ENCODE data around the gene KPNB1.

Gene KPNB1

DNA sequence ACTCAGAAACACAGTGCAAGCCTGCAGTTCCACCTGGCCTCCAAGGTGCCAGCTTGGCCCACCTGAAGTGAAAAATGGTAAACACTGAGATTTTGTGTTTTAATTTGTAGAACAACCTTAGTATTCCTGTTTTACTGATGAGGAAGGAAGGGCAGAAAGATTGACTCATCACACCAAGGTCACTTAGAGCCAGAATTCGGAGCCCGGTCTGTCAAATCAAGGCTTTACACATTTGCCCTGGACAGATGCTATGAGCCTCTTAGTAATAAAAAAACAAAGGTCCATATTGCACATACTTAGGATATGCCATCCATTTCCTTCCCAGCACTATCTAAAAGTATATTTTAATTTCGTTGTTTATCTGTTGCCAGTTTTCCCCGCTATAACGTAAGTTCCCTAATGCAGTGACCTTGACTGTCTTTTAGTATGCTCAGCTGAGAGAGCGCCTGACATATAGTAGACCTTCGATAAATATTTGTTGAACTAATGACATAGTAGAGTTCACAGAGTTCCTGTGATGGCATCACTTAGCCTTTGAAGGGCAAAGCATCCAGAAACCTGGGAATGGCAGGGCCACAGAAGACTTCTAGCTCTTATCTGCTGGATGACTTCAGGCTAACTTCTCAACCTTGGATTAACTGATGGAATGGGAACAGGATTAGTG is 37.1 kb downstream of the KPNB1 start:
- no peak for TF ChIP-seq EZH2phosphoT487 (conservative IDR thresholded peaks at IDR 0.05; ENCODE audit: low read length)
- TF ChIP-seq, protein P1, sequence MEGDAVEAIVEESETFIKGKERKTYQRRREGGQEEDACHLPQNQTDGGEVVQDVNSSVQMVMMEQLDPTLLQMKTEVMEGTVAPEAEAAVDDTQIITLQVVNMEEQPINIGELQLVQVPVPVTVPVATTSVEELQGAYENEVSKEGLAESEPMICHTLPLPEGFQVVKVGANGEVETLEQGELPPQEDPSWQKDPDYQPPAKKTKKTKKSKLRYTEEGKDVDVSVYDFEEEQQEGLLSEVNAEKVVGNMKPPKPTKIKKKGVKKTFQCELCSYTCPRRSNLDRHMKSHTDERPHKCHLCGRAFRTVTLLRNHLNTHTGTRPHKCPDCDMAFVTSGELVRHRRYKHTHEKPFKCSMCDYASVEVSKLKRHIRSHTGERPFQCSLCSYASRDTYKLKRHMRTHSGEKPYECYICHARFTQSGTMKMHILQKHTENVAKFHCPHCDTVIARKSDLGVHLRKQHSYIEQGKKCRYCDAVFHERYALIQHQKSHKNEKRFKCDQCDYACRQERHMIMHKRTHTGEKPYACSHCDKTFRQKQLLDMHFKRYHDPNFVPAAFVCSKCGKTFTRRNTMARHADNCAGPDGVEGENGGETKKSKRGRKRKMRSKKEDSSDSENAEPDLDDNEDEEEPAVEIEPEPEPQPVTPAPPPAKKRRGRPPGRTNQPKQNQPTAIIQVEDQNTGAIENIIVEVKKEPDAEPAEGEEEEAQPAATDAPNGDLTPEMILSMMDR (IDR thresholded peaks at IDR 0.05; ENCODE audit: insufficient read depth, low read length, poor library complexity, severe bottlenecking), result no peak
- no peak overlapping the region for H2AFZ ChIP-seq (ENCODE audit: low read depth, low read length, severe bottlenecking)
- peaks cover 3% of the 10 kb centered on the region for H4K20me1 ChIP-seq (ENCODE audit: low read depth, low read length)
- H3K27ac ChIP-seq (ENCODE audit: low read depth, low read length), result no peak overlapping the region
- no peaks in the 10 kb centered on the region for H3K9me3 ChIP-seq (ENCODE audit: insufficient read depth, low read length)
- H3K27me3 ChIP-seq (ENCODE audit: low read length), result no peaks in the 10 kb centered on the region
- peaks cover 24% of the 10 kb centered on the region for H3K36me3 ChIP-seq (ENCODE audit: low read length)
- no peak overlapping the region for H3K4me3 ChIP-seq (ENCODE audit: insufficient read depth, low read length, poor library complexity, severe bottlenecking)
- H3K9me2 ChIP-seq (replicated peaks; ENCODE audit: insufficient read depth, low read length), result no peaks in the 10 kb centered on the region
- no peak overlapping the region for H3K4me2 ChIP-seq (ENCODE audit: low read depth, low read length, poor library complexity, severe bottlenecking)
- peaks cover 50% of the 10 kb centered on the region for H3F3A ChIP-seq (ENCODE audit: insufficient read depth)
- no peaks in the 10 kb centered on the region for H3K79me2 ChIP-seq (ENCODE audit: insufficient read depth, low read length)
- H3K9ac ChIP-seq (ENCODE audit: low read length), result no peak overlapping the region

DNA sequence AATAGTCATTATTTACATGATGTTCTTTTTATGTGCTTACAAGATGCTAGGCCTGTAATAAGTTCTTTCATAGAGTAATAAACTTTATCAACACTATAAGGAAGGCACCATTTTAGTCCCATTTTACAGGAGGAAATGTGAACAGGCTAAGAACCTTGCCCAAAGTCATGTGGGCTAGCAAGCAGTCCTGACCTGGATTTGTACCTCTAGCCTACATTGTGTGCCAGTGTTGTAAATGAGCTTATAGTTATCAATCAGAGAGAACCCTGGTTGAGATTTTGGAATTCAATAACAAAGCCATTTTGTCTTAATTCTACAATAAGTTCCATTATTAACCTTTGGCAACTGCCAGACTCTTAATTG is 37.6 kb downstream of the KPNB1 start:
- Histone ChIP-seq H4K20me1 (ENCODE audit: low read depth, low read length) (peaks cover 3% of the 10 kb centered on the region), H3K4me3 (ENCODE audit: insufficient read depth, low read length, poor library complexity, severe bottlenecking) (no peak overlapping the region), H3K9ac (ENCODE audit: low read length) (no peak overlapping the region), H2AFZ (ENCODE audit: low read depth, low read length, severe bottlenecking) (no peak overlapping the region), H3K27me3 (ENCODE audit: low read length) (no peaks in the 10 kb centered on the region), H3K27ac (ENCODE audit: low read depth, low read length) (no peak overlapping the region), H3K79me2 (ENCODE audit: insufficient read depth, low read length) (no peaks in the 10 kb centered on the region), H3K4me2 (ENCODE audit: low read depth, low read length, poor library complexity, severe bottlenecking) (no peak overlapping the region), H3K36me3 (ENCODE audit: low read length) (peaks cover 19% of the 10 kb centered on the region), H3F3A (ENCODE audit: insufficient read depth) (peaks cover 45% of the 10 kb centered on the region), H3K9me2 (replicated peaks; ENCODE audit: insufficient read depth, low read length) (no peaks in the 10 kb centered on the region), H3K9me3 (ENCODE audit: insufficient read depth, low read length) (no peaks in the 10 kb centered on the region)
- TF ChIP-seq, protein P1 (IDR thresholded peaks at IDR 0.05; ENCODE audit: insufficient read depth, low read length, poor library complexity, severe bottlenecking), result no peak
- TF ChIP-seq EZH2phosphoT487 (conservative IDR thresholded peaks at IDR 0.05; ENCODE audit: low read length), result no peak

DNA sequence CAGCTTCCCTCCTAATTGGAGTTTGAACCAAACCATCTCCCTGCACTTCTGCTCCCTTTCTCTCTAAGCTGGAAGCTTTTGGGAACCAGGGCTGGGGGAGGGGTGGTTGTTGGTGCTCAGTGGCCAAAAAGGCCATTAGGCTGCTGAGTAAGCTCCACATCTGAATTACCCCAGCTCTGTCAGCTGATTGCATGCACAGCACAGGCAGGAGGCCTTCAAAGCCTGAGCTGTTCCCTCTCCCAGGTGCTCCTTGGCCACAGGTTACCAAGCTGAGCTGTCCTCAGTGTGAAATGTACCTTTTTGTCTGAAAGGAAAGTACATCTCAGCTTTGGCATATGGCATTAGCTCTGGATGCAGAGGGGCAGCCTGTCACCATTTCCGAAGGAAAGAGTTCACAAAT is 38.0 kb downstream of the KPNB1 start:
- Histone ChIP-seq H3K4me3 (ENCODE audit: insufficient read depth, low read length, poor library complexity, severe bottlenecking) (no peak overlapping the region), H3K4me2 (ENCODE audit: low read depth, low read length, poor library complexity, severe bottlenecking) (no peak overlapping the region), H3K27me3 (ENCODE audit: low read length) (no peaks in the 10 kb centered on the region), H3K79me2 (ENCODE audit: insufficient read depth, low read length) (no peaks in the 10 kb centered on the region), H3K27ac (ENCODE audit: low read depth, low read length) (no peak overlapping the region), H3K9ac (ENCODE audit: low read length) (no peak overlapping the region), H4K20me1 (ENCODE audit: low read depth, low read length) (peaks cover 3% of the 10 kb centered on the region), H3K36me3 (ENCODE audit: low read length) (peaks cover 16% of the 10 kb centered on the region; the same call in 1 of the 2 replicates), H3F3A (ENCODE audit: insufficient read depth) (peaks cover 44% of the 10 kb centered on the region), H2AFZ (ENCODE audit: low read depth, low read length, severe bottlenecking) (no peak overlapping the region), H3K9me2 (replicated peaks; ENCODE audit: insufficient read depth, low read length) (no peaks in the 10 kb centered on the region), H3K9me3 (ENCODE audit: insufficient read depth, low read length) (no peaks in the 10 kb centered on the region)
- TF ChIP-seq, protein P1 (IDR thresholded peaks at IDR 0.05; ENCODE audit: insufficient read depth, low read length, poor library complexity, severe bottlenecking), result no peak
- TF ChIP-seq EZH2phosphoT487 (conservative IDR thresholded peaks at IDR 0.05; ENCODE audit: low read length), result no peak

Measured in SU-DHL-6 (cell line).